ENCODE measurements around the gene OTUD6A. TPM values are rescaled to one million over a fixed set of nuclear protein-coding genes. Genes with fewer than 3 reads are reported as not detected.

OTUD6A gene
- total and polyA plus RNA-seq, 9 of the 15 experiments (the other 6 are each of a cell fraction or from before 2014, with no cell fraction given), result not detected

- ATAC-seq (no peak), FAIRE-seq (no peak), DNase-seq (ENCODE audit: extremely low read depth in 1 of 4, low spot score in 3 of 4) (no peak)
- ChIA-PET CTCF (ENCODE audit: low intra/inter-chr PET ratio) (no interaction called here), POLR2A (no interaction called here)
- intact Hi-C loops (cut with micrococcal nuclease) (no loop called here), in situ Hi-C loops (cut with MboI) (no loop called here)
- Histone ChIP-seq H3K4me2 (ENCODE audit: insufficient read depth, low read length) (no peak overlapping the region), H3K9me1 (ENCODE audit: control insufficient read depth, insufficient read depth, low read length) (no peaks in the 10 kb centered on the region), H3K36me3 (ENCODE audit: control insufficient read depth, insufficient read depth, low read length) (no peaks in the 10 kb centered on the region), H2AFZ (ENCODE audit: low read depth, low read length) (no peak overlapping the region), H3K9me3 (replicated peaks; ENCODE audit: control insufficient read depth, insufficient read depth, low read depth, low read length) (no peaks in the 10 kb centered on the region), H3K27ac (ENCODE audit: extremely low read depth, low read depth, low read length) (no peak overlapping the region), H3K27me3 (ENCODE audit: control insufficient read depth in 2 of 2, insufficient read depth in 2 of 2, low read length in 2 of 2) (peaks cover 0 to 14% of the 10 kb centered on the region in 2 experiments; a peak in 2 of 5 replicates), H4K20me1 (replicated peaks; ENCODE audit: control insufficient read depth, insufficient read depth, low read length) (no peaks in the 10 kb centered on the region), H3K4me1 (replicated peaks in 1 of 2; ENCODE audit: control insufficient read depth in 2 of 2, insufficient read depth in 2 of 2, low read length in 2 of 2) (no peaks in the 10 kb centered on the region), H3K9ac (ENCODE audit: insufficient read depth in 1 of 2, low read depth in 2 of 2, low read length in 2 of 2) (no peak overlapping the region), H3K4me3 (no peak overlapping the region), H3K79me2 (ENCODE audit: control insufficient read depth, insufficient read depth, low read length) (no peaks in the 10 kb centered on the region)
- BruUV-seq (replicated peaks), result no TSS peak
- 7% methylated on average over 6 of the region's 7 CpGs for WGBS (ENCODE audit: insufficient coverage, low coverage, missing lambda C conversion rate)
- TF ChIP-seq SOX6 (IDR thresholded peaks at IDR 0.05) (no peak), ZNF146 (CRISPR knock-in tag; IDR thresholded peaks at IDR 0.05; ENCODE audit: unreplicated experiment) (no peak), XRCC4 (IDR thresholded peaks at IDR 0.05; ENCODE audit: extremely low read depth, insufficient read depth, insufficient read length) (no peak), TCF7L2 (IDR thresholded peaks at IDR 0.05; ENCODE audit: low read depth, low read length) (no peak), GATAD2B (IDR thresholded peaks at IDR 0.05; ENCODE audit: borderline replicate concordance) (no peak), FOS (IDR thresholded peaks at IDR 0.05; ENCODE audit: extremely low read depth, insufficient read length) (no peak), SAFB (IDR thresholded peaks at IDR 0.05; ENCODE audit: borderline replicate concordance, low read depth, low read length) (no peak), HBP1 (CRISPR knock-in tag; IDR thresholded peaks at IDR 0.05) (no peak), MCM3 (IDR thresholded peaks at IDR 0.05) (no peak), KLF6 (CRISPR knock-in tag; IDR thresholded peaks at IDR 0.05; ENCODE audit: borderline replicate concordance) (no peak), MYC (IDR thresholded peaks at IDR 0.05; ENCODE audit: low read depth, low read length) (no peak), MYC (CRISPR knock-in tag; IDR thresholded peaks at IDR 0.05; ENCODE audit: borderline replicate concordance, low read depth) (no peak)
These were observed 4.4 kb downstream of the OTUD6A start for GRCh38 chrX:70066646-70067045.
